Measurements from ENCODE around the gene HMGCL.

DNA sequence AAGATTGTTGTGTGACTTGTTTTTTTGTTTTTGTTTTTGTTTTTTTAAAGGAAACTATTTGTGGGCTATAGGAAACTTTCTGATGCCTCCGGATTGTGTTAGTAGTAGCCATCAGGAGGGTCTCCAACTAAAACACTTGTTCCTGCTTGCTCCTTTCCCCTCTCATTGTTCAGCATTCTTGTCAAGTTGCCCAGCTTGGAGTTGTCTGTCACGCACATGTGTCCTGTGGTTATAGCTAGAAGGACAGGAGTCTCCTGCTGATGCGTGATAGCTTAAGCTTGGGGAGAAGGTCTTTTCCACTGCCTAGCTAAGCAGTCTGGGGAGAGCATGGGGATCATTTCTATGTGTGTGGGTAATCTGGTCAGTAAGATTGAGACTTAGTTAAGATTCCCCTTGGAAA is 37.5 kb downstream of the HMGCL start:
- TF ChIP-seq EZH2 (IDR thresholded peaks at IDR 0.05): no peak
- TF ChIP-seq POLR2AphosphoS5 (IDR thresholded peaks at IDR 0.05; ENCODE audit: borderline replicate concordance, low read depth, low read length): no peak
- no peak for TF ChIP-seq FOXP2 (optimal IDR thresholded peaks at IDR 0.05; ENCODE audit: control extremely low read depth, extremely low read length, insufficient read depth)

Data from SK-N-MC (cell line).